GM19397 (cell line): ENCODE measurements around the gene ZMIZ1.

Experiments
- ATAC-seq: cut with Tn5 transposase; IDR thresholded peaks from one replicate; pipeline ENCODE4 v1.9.1; 2021; ENCODE audit warnings: mild to moderate bottlenecking, moderate library complexity; ENCODE audit not compliant: unreplicated experiment

The ZMIZ1 gene

DNA sequence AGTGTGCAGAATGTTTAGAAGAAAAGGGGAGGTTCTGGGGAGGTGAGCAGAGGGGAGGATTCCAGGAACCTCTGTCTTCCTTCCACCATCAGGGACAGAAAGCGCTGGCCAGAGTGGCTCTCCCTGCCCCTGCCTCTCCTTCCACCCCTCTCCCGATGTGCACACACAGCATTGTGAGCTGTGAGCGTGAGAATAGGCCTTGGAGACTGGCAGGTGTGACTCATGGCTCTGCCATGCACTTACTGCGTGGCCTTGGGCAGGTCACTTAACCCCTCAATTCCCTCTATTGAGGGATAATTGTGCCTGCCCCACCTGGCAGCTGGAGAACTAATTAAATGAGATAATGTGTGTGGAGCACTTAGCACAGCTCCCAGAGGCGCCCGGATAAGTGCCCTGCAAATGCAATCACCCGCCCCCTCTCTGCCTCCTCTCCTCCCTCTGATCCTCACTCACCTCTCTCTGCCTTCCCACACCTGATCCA lies 115.4 kb downstream of the ZMIZ1 start:
- ATAC-seq = no peak

DNA sequence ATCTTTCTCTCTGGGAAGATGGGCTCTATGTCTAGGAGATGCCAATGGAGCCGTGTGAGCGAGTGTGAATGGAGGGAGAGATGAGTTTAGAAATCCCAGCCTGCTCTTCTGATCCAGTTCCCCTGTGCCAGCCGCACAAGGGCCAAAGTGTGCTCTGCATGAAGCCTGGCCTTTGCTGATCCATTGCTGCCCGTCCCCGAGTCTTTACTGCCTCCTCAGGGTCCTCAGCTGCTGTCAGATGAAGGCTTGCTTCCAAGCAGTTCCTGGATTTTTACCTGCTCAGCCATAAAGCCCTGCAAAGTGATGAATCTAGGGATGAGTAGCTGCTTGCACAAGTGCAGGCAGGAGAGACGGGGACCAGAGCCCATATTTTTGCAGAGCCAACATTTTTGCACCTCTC lies 115.9 kb downstream of the ZMIZ1 start:
- ATAC-seq = no peak

DNA sequence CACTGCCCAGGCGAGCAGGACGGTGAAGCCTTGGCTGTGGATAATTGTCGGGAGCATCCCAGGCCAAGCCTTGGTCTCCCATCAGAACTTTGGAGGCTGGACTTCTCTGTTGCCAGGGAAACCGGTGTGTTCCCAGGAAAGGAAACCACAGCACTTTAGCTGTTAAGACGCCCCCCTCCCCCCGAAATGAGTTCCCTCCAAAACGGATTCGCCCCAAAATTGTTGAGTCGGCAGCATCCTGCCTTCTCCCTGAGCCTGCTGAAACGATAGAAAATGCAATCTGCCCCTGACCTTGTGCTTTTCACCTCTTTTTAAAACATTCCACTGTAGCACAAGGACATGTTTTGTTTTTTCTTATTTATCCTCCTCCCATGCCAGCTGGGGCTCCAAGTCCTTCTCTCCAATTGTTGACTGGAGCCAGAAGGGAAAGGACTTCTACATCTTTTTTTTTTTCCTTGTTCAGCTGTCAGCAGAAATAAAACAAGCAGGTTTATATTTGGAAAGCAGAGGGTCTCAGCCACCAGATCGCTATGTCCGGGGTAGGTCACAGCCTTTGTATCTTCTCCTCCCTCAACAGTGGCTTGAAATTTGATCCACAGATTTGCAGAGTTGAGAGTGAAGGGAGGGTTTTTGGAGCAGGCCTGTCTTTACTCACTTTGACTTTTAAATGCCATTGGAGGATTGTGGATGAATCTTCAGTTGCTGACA lies 116.5 kb downstream of the ZMIZ1 start:
- no peak for ATAC-seq

DNA sequence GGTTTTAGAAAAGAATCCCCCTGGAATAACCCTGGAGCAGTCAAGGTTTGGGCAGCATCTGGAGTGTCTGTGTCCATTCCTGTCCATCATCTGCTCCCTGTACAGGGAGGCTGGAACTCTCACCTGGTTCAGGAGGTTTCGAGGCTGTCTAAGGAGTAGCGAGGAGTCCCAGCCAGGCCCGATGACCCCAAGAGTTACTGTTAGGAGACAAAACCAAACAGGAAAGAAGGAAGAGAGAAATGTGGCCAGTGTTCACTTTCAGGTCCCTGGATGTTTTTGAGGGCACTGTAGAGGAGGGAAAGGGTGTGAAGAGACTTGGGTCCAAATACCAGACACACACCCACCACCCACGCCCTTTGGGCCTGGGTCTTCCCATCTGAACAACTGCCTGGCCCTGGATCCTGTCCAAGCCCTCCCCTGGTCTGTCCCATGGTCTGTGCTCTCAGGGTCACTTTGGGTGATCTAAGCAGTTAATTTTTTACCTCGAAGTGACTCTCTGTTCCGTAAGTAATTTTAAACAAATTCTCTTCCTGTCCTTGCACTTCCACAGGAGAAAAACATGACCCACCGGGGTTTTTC lies 117.1 kb downstream of the ZMIZ1 start:
- no peak for ATAC-seq

DNA sequence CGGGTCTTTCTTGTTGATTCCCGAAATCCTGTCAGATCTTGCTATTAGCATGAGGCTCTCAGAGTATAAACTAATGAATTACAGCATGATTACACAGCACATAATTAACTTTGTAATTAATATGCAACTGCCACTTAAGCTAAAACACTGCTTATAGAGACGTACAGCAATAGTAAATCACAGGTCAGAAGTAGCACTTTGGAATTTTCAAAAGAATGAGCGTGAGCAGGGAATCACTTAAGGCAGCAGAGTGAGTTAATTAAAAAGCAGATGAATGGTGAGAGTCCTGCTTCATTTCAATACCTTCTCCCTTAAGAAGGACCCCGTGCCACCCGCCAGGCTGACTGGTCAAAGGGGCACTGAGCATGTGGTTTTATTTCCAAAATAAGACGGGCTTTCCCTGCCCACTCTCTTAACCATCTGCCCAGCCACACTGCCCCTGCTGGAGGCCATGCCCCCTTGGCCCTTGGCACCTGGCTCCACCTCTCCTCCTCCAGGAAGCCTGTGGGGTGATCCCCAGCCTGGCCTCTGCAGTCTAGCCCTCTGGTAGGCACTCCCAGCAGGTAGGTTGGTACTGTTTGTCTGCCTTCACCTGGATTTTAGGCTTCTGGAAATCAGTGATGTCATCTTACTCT lies 117.8 kb downstream of the ZMIZ1 start:
- no peak for ATAC-seq

DNA sequence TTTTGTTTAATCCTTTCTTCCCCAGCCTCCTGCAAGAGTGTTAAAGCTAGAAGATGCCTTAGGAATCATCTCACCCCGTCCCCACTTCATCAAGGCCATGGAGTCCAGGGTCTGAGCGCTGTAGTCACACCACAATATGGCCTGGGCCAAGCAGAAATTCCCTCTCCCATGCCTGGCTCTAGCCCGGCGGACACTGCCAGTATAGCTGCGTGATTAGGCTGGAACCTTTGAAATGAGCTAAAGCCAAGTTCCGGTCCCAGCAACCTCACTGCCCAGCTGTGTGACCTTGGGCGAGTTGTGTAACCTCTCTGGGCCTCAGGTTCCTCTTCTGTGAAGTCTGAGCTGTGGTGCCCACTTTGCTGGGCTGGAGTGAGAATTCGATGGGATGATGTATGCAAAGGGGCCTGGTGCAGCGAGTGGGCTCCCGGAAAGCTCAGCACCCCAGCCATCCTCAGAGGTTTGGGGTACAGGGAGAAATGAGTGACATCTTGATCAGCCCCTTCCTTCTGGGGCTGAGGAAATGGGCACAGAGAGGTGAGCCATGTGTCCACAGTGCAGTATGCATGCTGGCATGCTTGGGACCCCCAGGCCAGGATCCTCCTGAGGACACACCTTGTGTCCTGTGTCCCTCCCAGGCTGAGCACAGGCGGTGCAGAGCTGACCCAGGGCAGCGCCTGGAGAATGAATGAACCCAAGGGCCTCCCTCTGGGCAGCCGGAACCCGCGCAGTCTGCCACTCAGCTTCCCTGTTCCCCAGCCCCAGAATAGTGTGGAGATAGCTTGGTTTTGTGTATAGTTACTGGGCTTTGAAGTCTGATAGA lies 118.6 kb downstream of the ZMIZ1 start:
- no peak for ATAC-seq

DNA sequence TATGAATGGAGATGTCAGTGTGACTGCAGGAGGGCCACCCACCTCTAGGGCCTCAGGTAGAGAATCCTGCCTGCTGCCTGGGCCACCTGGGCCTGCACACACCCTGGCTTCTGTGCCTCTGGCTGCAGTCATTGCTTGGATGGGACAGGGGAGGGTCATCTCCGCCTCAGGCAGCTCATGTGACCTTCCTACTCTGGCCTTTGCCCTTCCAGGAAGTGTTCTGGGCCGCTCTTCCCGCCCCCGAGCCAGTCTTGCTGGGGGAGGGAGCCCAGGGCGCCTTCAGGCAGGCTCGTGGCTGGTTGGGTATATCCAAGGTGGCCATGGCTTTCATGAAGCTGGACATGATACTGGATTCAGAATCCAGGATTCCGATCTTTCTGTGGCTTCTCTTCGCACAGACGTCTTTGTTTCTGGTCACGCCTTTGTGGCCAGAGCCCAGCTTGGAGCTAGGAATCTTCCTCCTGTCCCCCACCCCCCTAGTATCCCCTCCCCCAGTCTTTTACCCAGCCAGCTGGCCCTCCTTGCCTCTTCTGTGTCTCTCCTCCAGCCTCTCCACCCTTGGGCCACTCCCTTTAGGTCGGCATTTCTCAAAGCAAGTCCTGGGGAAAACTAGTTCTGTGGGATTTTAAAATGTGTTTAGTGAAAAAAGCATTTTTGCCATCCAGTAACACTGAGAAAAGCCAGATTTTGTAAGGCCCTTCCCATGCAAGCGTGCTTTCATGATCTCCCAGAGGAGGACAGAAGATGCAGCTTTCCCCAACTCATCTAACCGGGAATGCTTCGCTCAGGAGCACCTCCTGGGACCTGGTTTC lies 119.6 kb downstream of the ZMIZ1 start:
- ATAC-seq = no peak

DNA sequence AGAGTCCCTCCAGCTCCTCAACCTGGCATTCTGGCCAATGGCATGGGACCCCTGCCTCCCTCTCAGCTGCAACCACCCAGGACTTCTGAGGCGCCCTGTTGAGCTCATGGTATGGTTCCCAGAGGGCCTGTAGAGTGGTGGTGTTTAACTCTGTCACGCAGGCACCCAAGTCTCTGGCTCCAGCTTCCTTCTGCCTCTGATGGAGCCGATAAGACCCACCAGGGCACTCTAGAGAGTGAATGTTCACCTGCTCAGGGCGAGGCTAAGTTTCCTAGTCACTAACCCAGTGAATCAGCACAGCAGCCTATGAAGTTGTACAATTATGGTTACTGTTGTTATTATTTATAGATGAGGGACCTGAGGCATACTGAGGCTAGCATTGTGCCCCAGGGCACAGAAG lies 120.4 kb downstream of the ZMIZ1 start:
- ATAC-seq = no peak

DNA sequence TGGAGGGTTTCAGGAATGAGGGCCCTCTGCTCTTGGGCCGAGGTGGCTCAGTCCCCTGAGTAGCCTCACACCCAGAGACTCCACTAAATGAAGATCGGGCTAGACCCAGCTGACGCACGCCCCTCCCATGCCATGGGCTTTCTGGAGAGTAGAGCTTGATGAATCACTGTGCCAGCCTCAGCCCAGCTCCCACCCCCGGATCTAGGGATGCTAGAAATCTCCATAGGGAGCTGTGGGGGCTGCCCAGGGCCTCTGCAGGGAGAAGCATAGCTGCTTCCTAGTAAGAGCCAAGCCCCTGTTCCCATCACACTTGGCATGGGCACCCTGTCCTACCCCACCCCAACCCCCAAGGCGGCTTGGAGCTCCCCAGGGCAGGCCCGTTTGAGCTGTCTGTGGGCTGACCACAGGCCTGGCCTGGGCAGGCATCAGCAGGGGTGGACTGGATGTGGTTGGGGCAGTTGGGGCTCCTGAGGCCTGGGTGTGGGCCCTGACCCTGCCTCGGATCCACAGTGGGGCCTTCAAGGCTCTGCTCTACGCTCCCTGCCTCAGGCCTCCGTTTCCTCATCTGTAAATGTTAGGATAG lies 121.2 kb downstream of the ZMIZ1 start:
- ATAC-seq = no peak

DNA sequence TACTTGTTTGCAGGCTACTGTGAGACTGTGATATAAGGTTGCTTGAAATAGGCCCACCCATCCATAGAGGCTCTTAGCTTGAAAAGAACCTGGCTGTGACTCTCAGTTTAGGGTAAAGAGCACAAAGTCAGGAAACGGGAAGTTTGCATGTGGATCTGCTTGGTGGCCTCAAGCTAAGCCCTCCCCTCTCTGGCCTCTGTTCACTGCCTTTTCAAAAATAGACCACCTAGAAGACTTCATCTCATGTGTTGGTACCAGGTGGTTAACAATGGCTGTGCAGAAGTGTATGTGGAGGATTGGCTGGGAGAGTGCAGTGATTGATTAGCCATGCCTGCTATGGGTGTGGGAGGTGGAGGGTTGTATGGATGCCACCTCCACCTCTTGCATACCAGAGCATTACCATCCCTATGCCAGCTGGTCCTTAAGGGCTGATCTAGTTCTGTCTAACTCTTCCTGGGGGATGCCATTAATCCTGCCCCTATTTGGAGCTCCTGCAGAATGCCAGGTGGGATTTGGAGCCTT lies 122.0 kb downstream of the ZMIZ1 start:
- ATAC-seq = no peak

DNA sequence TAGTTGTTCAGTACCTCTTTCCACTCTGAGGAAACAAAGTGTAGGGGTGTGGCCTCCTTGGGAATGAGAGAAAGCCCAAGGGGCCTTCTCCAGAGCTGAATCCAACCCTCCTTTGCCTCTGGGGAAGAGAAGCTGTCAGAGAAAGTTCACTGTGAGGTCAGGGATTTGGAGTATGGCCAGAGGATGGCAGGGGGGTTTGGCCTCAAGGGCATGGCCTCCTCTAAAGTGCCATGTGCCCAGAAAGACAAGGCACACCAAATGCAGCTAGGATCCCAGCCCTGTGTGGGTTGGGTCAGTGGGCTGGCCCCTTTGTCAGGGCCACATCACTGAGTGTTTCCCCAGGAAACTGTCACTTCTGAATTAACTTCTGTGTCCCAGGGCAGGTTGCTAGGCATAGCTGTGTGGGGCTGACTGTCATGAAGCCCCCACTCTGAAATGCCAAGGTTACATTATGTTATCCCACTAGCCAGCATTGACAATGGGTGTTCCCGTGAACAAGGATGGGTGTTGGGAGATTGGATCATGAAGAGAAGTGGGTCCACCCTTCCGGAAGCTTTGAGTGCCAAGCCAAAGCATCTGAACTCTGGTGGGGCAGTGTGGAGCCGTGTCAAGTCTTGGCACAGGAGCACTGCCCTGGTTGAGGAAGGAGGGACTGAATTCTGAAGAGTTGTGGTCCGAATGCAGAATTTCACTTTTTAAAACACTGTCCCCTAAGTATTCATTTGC lies 123.3 kb downstream of the ZMIZ1 start:
- ATAC-seq = no peak

DNA sequence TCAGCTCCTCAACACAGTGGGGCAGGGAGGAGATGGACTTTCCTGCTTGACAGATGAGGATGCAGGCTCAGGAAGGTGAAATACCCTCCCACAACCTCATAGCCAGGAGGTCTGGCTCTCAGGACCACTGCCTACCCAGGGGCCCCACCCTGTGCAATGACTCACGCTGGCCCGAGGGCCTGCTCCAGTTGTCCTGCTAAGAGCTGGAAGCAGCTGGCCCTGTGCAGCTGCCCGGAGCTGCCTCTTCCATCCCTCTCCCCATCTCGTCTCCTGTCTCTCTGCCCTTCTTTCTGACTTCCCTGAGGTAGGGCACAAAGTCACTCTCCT lies 123.9 kb downstream of the ZMIZ1 start:
- no peak for ATAC-seq

DNA sequence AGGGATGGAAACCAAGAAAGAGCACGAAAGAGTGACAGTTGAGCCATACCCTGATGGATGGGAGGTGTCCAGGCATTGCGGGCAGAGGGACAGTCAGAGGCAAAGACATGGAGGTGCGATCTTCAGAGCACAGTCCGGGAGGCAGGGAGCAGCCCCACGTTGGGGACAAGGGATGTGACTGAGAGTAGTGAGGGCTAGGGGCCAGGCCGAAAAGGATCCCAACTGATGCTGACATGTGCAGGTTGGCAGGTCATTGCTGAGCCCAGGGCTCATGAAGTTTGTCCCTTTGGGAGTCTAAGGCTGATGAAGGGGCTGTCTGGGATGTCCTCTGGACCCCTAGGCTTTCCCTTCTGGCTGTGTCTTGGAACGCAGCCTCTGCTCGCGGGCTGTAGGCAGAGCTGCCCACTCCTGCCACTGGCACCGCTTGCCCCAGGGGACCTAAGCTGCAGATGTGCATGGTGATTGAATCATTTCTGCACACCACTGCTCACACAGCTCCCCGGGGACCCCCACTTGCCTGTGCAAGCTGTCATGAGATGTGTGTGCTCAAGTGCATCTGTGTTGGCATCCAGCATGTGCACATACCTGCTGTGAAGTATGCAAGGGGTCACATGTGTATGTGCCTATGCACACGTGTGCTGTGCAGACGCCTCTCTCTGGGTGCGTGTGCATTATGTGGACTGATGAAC lies 125.1 kb downstream of the ZMIZ1 start:
- ATAC-seq = no peak

DNA sequence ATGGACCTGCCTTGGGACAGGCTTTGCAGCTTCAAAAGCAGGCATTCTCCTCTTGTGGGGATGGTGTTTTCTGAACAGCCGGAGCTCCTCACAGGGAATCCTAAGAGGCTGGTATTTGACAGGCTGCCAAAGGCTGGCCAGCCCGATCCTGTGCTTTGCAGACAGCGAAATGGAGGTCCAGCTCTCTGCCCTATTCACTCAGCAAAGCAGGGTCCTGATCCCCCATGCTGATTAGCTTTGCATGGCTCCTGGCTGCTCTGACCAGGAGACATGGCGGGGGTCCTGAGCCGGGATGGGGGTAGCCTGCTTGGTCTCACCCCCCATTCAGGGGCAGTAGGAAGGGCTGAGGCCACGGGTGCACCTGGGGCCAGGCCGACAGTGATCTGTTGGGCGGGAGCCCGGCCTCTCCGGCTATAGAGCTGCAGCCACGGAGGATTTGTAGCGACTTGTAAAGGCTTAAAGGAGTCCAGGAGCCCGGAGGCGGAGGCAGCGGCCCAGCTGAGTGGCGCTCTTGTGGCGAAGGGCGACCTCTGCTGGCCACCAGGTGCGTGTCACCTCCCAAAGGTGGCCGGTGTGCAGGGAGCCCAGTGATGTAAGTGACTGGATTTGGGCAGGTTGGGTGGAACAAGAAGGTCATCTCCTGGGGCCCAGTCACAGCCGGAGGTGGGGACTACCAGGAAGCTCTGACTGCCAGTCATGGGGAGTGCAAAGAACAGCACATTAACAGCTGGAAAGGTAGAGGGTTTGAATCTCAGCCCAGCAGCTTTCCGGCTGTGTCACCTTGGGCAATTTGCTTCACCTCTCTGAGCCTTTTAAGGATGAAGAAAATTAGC lies 126.5 kb downstream of the ZMIZ1 start:
- peak; percentile 74 for ATAC-seq

DNA sequence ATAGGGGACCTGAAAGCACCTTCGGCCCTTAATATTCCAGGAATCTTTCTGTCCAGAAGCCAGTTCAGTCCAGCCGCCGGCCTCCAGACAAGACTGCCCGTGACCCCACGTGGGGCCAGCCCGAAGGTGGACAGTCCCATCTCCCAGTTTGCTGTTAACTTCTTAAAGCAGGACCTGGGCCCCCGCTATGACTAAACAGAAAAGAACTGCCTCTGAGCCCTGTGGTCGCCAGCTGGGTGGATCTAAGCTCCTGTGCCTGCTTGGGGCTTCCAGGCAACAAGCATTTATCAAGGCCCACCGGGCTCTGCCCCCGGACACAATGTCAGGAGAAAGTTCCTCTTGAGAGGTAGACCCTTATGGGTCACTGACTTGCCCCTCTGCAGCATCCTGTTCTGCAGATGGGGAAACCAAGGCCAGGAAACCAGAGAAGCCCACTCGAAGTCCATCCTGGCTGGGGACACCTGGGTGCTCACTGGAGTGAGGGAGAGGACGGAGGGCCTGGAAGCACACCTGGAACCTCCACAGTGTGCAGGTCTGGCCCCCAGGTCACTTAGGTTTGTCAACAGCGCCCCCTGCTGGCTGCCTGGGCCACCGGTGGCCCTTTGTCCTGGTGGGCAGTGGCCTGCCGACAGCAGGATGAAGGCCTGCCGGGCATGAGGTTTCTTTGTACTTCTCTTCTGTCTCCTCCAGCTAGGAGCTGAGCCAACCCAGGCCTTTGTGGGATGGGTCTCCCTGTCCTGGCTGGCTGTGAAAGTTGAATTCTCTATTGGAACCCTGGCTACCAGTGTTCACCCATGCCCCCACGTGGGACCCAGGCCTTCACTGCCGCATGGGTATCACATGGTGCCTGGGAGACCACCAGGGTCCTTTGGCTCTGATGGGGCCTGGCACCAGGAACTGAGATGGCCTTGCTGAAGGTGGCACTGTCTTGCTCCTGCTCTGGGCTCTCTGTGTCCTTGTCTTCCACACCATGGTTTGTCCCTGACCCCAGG lies 128.0 kb downstream of the ZMIZ1 start:
- no peak for ATAC-seq

DNA sequence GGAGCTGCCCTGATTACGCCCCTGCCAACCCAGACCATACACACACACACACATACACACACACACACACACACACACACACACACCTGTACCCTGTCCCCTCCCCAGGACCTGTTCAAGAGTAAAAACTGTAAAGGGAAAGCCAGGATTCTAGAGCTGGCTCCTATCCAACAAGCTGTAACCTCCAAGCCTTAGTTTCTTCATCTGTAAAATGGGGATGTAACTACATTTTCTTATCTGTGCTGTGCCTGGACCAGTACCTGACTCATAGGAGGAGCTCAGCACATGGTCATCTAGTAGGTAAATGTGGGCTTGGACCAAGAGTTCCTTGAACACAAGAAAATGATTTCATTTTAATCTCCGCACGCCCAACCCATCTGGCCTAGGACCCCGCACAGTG lies 128.8 kb downstream of the ZMIZ1 start:
- no peak for ATAC-seq

DNA sequence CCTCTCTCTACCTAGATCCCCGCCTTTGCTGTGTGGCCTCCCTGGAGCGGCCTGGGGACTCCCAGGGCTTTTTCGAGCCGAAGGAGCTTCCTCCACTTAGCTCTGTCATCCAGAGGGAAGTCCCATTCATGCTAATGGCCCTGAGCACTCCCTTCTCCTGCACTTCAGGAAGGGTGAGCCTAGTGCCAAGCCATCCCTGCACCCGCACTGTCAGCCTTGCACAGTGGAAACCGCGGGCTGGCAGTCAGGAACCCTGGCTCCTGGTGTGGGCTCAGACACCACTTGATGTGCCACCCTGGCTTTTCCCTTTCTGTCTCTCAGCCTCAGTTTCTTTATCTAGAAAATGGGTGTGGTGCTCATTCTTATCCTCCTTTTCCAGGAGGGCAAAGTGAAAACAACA lies 131.6 kb downstream of the ZMIZ1 start:
- ATAC-seq = no peak
